HG03039 (cell line): ENCODE data around the gene SCAF1.
A peak's percentile ranks its signal among the peaks of the same experiment; 100 is the strongest.

ENCODE experiments used
- ATAC-seq: cut with Tn5 transposase; IDR thresholded peaks from one replicate; pipeline ENCODE4 v1.9.1; 2021; ENCODE audit warnings: mild to moderate bottlenecking, moderate library complexity; ENCODE audit not compliant: unreplicated experiment

SCAF1 gene

GRCh38 chr19:49641688-49642491 is at the start of gene SCAF1:
Gene SCAF1 (plus strand): TSS chr19:49642209. CDS start chr19:49645027, 2,818 bp downstream.
- ATAC-seq, result peak; percentile 49

- no peak for ATAC-seq
These were observed 49.4 kb upstream of the SCAF1 start for GRCh38 chr19:49592486-49593232.

GRCh38 chr19:49593233-49594113 is 48.5 kb upstream of the SCAF1 start:
- no peak for ATAC-seq

- no peak for ATAC-seq
These were observed 47.6 kb upstream of the SCAF1 start for GRCh38 chr19:49594157-49594992.

GRCh38 chr19:49594993-49595818 is 46.8 kb upstream of the SCAF1 start:
- ATAC-seq, result no peak

- no peak for ATAC-seq
These were observed 46.1 kb upstream of the SCAF1 start for GRCh38 chr19:49595819-49596404.

GRCh38 chr19:49596407-49596806 is 45.6 kb upstream of the SCAF1 start:
- no peak for ATAC-seq

- ATAC-seq, result no peak
These were observed 44.9 kb upstream of the SCAF1 start for GRCh38 chr19:49596954-49597702.

GRCh38 chr19:49597703-49597974 is 44.4 kb upstream of the SCAF1 start:
- ATAC-seq, result no peak

- no peak for ATAC-seq
These were observed 42.4 kb upstream of the SCAF1 start for GRCh38 chr19:49599378-49600295.

- no peak for ATAC-seq
These were observed 40.4 kb upstream of the SCAF1 start for GRCh38 chr19:49601482-49602038.

GRCh38 chr19:49602806-49603205 is 39.2 kb upstream of the SCAF1 start:
- no peak for ATAC-seq

GRCh38 chr19:49605605-49606004 is 36.4 kb upstream of the SCAF1 start:
- no peak for ATAC-seq

GRCh38 chr19:49609499-49610092 is 32.4 kb upstream of the SCAF1 start:
- ATAC-seq, result no peak

GRCh38 chr19:49613374-49613773 is 28.6 kb upstream of the SCAF1 start:
- no peak for ATAC-seq

- no peak for ATAC-seq
These were observed 27.7 kb upstream of the SCAF1 start for GRCh38 chr19:49614096-49614833.
